Tibial nerve (tissue), 4 donors: ENCODE data around the gene TMEM63A. TPM values are rescaled to one million over a fixed set of nuclear protein-coding genes. Genes with fewer than 3 reads are reported as not detected.

Experiments
- DNase-seq, 2 donors: peaks; one replicate each; pipeline ENCODE4 v3.0.0-alpha.2; 2019; ENCODE audit warnings: low spot score in 2 of 2
- H3K27ac ChIP-seq, 4 donors: fragments of 200-600 bp; sonication (generic) in 3 of 4; one replicate each; pipeline ENCODE4 v1.5.1; 2017 to 2019; ENCODE audit warnings: mild to moderate bottlenecking in 1 of 4
- H3K27me3 ChIP-seq, 2 donors: fragments of 200-600 bp; sonication (generic) in 1 of 2; one replicate each; pipeline versions ENCODE4 v1.5.1 to v1.6.0; 2017 to 2019
- H3K36me3 ChIP-seq, 3 donors: fragments of 200-600 bp; sonication (generic); one replicate each; pipeline ENCODE4 v1.5.1; 2018 to 2019
- H3K4me1 ChIP-seq, 4 donors: fragments of 200-600 bp; sonication (generic) in 3 of 4; one replicate each; pipeline ENCODE4 v1.5.1; 2017 to 2019
- H3K4me3 ChIP-seq, 4 donors: fragments of 200-600 bp; sonication (generic) in 3 of 4; one replicate each; pipeline ENCODE4 v1.5.1; 2017 to 2019; ENCODE audit warnings: mild to moderate bottlenecking in 1 of 4, moderate library complexity in 1 of 4
- H3K9me3 ChIP-seq, 4 donors: fragments of 200-600 bp; sonication (generic) in 3 of 4; one replicate each; pipeline ENCODE4 v1.5.1; 2017 to 2019
- CTCF ChIP-seq, 5 experiments: fragments of 200-600 bp in 3 of 5; fragments of 450-650 bp in 2 of 5; sonication (generic) in 3 of 5; IDR thresholded peaks; one replicate each; pipeline ENCODE4 v1.5.1; 2016 to 2019; ENCODE audit warnings: antibody characterized with exemption in 5 of 5, mild to moderate bottlenecking in 3 of 5, moderate library complexity in 2 of 5
- EP300 ChIP-seq, 2 donors: sonication (generic); formaldehyde crosslinking; IDR thresholded peaks; one replicate each; pipeline ENCODE4 v1.6.1; 2017; ENCODE audit warnings: antibody characterized with exemption in 2 of 2, mild to moderate bottlenecking in 1 of 2
- POLR2A ChIP-seq, 2 donors: fragments of 450-650 bp; IDR thresholded peaks; one replicate each; pipeline ENCODE4 v1.6.1; 2017; ENCODE audit warnings: antibody characterized with exemption in 2 of 2, mild to moderate bottlenecking in 2 of 2, moderate library complexity in 2 of 2
- WGBS, 2 donors: methylation state at CpG; one replicate each; pipeline ENCODE4 v1.1.5; 2018; 5-methylcytosine and 5-hydroxymethylcytosine counted together
- total RNA-seq, 4 donors: library from RNA; depleted of rRNA; stranded (reverse); fragments of >200 nt; gene quantifications; one replicate each; pipeline ENCODE4 v1.1.0, GENCODE V29; 2016

The TMEM63A gene
- total RNA-seq, 4 donors from 2014 or later: 63.2 to 91.5 (median 66.7) TPM

GRCh38 chr1:225860876-225861441 is 21.2 kb downstream of the TMEM63A start:
- Histone ChIP-seq H3K4me1 (peaks cover 0 to 3% (median 0%) of the 10 kb centered on the region in 4 donors), H3K9me3 (no peaks in the 10 kb centered on the region), H3K27ac (no peak overlapping the region), H3K36me3 (peaks cover 2 to 98% (median 20%) of the 10 kb centered on the region in 3 donors), H3K27me3 (no peaks in the 10 kb centered on the region), H3K4me3 (no peak overlapping the region)
- no peak for TF ChIP-seq CTCF (IDR thresholded peaks at IDR 0.05)
- no peak for TF ChIP-seq POLR2A (IDR thresholded peaks at IDR 0.05)
- WGBS, 2 donors: 90 to 92% methylated on average over 7 of the region's 7 CpGs
- no peak for DNase-seq

- no peak overlapping the region for H3K27ac ChIP-seq
- TF ChIP-seq POLR2A (IDR thresholded peaks at IDR 0.05): no peak
- no peak for TF ChIP-seq CTCF (IDR thresholded peaks at IDR 0.05)
- TF ChIP-seq EP300 (IDR thresholded peaks at IDR 0.05): no peak
- H3K36me3 ChIP-seq: peaks cover 2 to 98% (median 15%) of the 10 kb centered on the region in 3 donors
- H3K9me3 ChIP-seq: no peaks in the 10 kb centered on the region
- no peaks in the 10 kb centered on the region for H3K27me3 ChIP-seq
- H3K4me1 ChIP-seq: peaks cover 0 to 3% (median 0%) of the 10 kb centered on the region in 4 donors
- WGBS, 2 donors: 89 to 91% methylated on average over 5 of the region's 5 CpGs
- DNase-seq: no peak
- no peak overlapping the region for H3K4me3 ChIP-seq
Observed at GRCh38 chr1:225860107-225860506, 22.1 kb downstream of the TMEM63A start.

- TF ChIP-seq EP300 (IDR thresholded peaks at IDR 0.05) (no peak), POLR2A (IDR thresholded peaks at IDR 0.05) (no peak), CTCF (IDR thresholded peaks at IDR 0.05) (no peak)
- no peak overlapping the region for H3K4me3 ChIP-seq
- no peaks in the 10 kb centered on the region for H3K9me3 ChIP-seq
- peaks cover 2 to 98% (median 15%) of the 10 kb centered on the region in 3 donors for H3K36me3 ChIP-seq
- 90 to 91% methylated on average over 5 of the region's 5 CpGs for whole genome bisulfite sequencing, 2 donors
- no peaks in the 10 kb centered on the region for H3K4me1 ChIP-seq
- no peaks in the 10 kb centered on the region for H3K27me3 ChIP-seq
- H3K27ac ChIP-seq: no peak overlapping the region
- no peak for DNase-seq
Observed at GRCh38 chr1:225859151-225859550, 23.0 kb downstream of the TMEM63A start.

- Histone ChIP-seq H3K36me3 (peaks cover 2 to 98% (median 17%) of the 10 kb centered on the region in 3 donors), H3K4me3 (no peak overlapping the region), H3K9me3 (no peaks in the 10 kb centered on the region), H3K27ac (no peak overlapping the region), H3K27me3 (no peaks in the 10 kb centered on the region), H3K4me1 (peaks cover 0 to 3% (median 0%) of the 10 kb centered on the region in 4 donors)
- 63 to 71% methylated on average over 7 of the region's 7 CpGs for WGBS, 2 donors
- TF ChIP-seq CTCF (IDR thresholded peaks at IDR 0.05): no peak
- DNase-seq: no peak
Observed at GRCh38 chr1:225857256-225857655, 24.9 kb downstream of the TMEM63A start.

- H3K36me3 ChIP-seq: peaks cover 0 to 96% (median 5%) of the 10 kb centered on the region in 3 donors
- no peaks in the 10 kb centered on the region for H3K9me3 ChIP-seq
- H3K27me3 ChIP-seq: no peaks in the 10 kb centered on the region
- TF ChIP-seq CTCF (IDR thresholded peaks at IDR 0.05) (no peak), POLR2A (IDR thresholded peaks at IDR 0.05) (no peak)
- no peak overlapping the region for H3K27ac ChIP-seq
- 78 to 87% methylated on average over 10 of the region's 10 CpGs for WGBS, 2 donors
- DNase-seq: no peak
- H3K4me1 ChIP-seq: peaks cover 0 to 6% (median 0%) of the 10 kb centered on the region in 4 donors
- no peak overlapping the region for H3K4me3 ChIP-seq
Observed at GRCh38 chr1:225855503-225856300, 26.5 kb downstream of the TMEM63A start.
